Fibroblast of pulmonary artery (primary cell): ENCODE measurements around the gene IGF1.

Source experiments
- DNase-seq: peaks from one replicate; pipeline ENCODE4 v3.0.0-alpha.2; 2010; ENCODE audit warnings: low read depth
- H3K4me3 ChIP-seq: replicated peaks from 2 replicates; pipeline ENCODE4 v1.5.1; 2011; ENCODE audit warnings: low read depth, mild to moderate bottlenecking, control low read depth, low read length, moderate library complexity
- CTCF ChIP-seq: IDR thresholded peaks from 2 replicates; pipeline ENCODE4 v1.5.1; 2011; ENCODE audit warnings: mild to moderate bottlenecking, control low read depth, low read length, inconsistent platforms; ENCODE audit errors: missing control alignments

Gene IGF1

GRCh38 chr12:102501773-102502172 is 21.4 kb upstream of the IGF1 start:
- no peak for TF ChIP-seq CTCF
- no peak overlapping the region for H3K4me3 ChIP-seq
- no peak for DNase-seq

GRCh38 chr12:102498471-102498870 is 18.1 kb upstream of the IGF1 start:
- no peak for DNase-seq
- no peak for TF ChIP-seq CTCF
- no peak overlapping the region for H3K4me3 ChIP-seq

GRCh38 chr12:102497743-102498142 is 17.4 kb upstream of the IGF1 start:
- no peak overlapping the region for H3K4me3 ChIP-seq
- no peak for DNase-seq
- no peak for TF ChIP-seq CTCF

GRCh38 chr12:102496591-102496990 is 16.2 kb upstream of the IGF1 start:
- no peak for TF ChIP-seq CTCF
- DNase-seq = no peak
- H3K4me3 ChIP-seq = no peak overlapping the region

GRCh38 chr12:102487226-102487625 is 6.9 kb upstream of the IGF1 start:
- TF ChIP-seq CTCF = no peak
- H3K4me3 ChIP-seq = no peak overlapping the region
- DNase-seq = no peak

- DNase-seq = no peak
- TF ChIP-seq CTCF = no peak
- no peak overlapping the region for H3K4me3 ChIP-seq
These were observed 5.8 kb upstream of the IGF1 start for GRCh38 chr12:102486153-102486552.

- H3K4me3 ChIP-seq = peak overlapping the region; percentile 20
- TF ChIP-seq CTCF = peak; percentile 91
These were observed 4.1 kb upstream of the IGF1 start for GRCh38 chr12:102484428-102484958.

More at GRCh38 chr12:102484428-102484958, 4.1 kb upstream of the IGF1 start:
- peak; percentile 71 for DNase-seq
